Activated T-cell treated with anti-CD3 and anti-CD28 coated beads, Interleukin-2, amount 50 U/mL, for 72 hours (primary cell): ENCODE results near the gene FGD3. TPM values are rescaled to one million over a fixed set of nuclear protein-coding genes. Genes with fewer than 3 reads are reported as not detected.

Experiments
- ATAC-seq, 2 donors: fragments of 150-1000 bp; cut with Tn5 transposase; replicated peaks in 1 of 2; 2 replicates each; pipeline ENCODE4 v1.10.0; 2021; ENCODE audit warnings: moderate library complexity in 2 of 2, mild to moderate bottlenecking in 1 of 2
- DNase-seq, 2 donors: peaks; one replicate each; pipeline ENCODE4 v3.0.0; 2021 to 2022; ENCODE audit warnings: mixed read lengths in 1 of 2
- H3K27ac Mint-ChIP-seq: one replicate; pipeline ENCODE4 v1.8.0; 2022; ENCODE audit warnings: mild to moderate bottlenecking, moderate library complexity, mixed read lengths
- H3K27me3 Mint-ChIP-seq: one replicate; pipeline ENCODE4 v1.8.0; 2022; ENCODE audit warnings: low read depth, mixed read lengths
- H3K36me3 Mint-ChIP-seq, 2 donors: one replicate each; pipeline ENCODE4 v1.8.0; 2022; ENCODE audit warnings: mixed read lengths in 2 of 2, mild to moderate bottlenecking in 1 of 2; ENCODE audit not compliant: insufficient read depth in 2 of 2
- H3K4me1 Mint-ChIP-seq: one replicate; pipeline ENCODE4 v1.8.0; 2022; ENCODE audit warnings: low read depth, mixed read lengths
- H3K4me3 Mint-ChIP-seq, 2 donors: one replicate each; pipeline ENCODE4 v1.8.0; 2022; ENCODE audit warnings: mild to moderate bottlenecking in 2 of 2, mixed read lengths in 2 of 2, moderate library complexity in 2 of 2
- H3K9me3 Mint-ChIP-seq, 2 donors: one replicate each; pipeline ENCODE4 v1.8.0; 2022; ENCODE audit warnings: mixed read lengths in 2 of 2
- total RNA-seq, 2 donors: library from RNA; stranded (reverse); gene quantifications; one replicate each; pipeline ENCODE4 v1.2.3, GENCODE V29; 2022

Gene FGD3
- total RNA-seq, 2 donors from 2014 or later, result 66.2 to 72.9 TPM

DNA sequence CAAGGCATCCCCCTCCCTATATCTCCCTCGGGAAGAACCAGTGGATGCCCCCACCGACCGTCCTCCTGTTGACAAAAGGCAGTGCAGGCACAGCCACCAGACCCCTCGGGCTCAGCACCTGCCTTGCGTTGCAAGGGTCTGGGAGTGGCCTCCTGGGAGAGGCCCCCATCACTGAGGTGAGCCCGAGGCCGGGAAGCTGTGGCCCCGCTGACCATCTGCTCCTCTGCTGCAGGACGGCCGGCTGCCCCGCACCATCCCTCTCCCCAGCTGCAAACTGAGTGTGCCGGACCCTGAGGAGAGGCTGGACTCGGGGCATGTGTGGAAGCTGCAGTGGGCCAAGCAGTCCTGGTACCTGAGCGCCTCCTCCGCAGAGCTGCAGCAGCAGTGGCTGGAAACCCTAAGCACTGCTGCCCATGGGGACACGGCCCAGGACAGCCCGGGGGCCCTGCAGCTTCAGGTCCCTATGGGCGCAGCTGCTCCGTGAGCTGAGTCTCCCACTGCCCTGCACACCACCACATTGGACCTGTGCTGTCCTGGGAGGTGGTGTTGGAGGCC lies 87.9 kb downstream of the FGD3 start:
- Mint-ChIP-seq H3K9me3 (no peaks in the 10 kb centered on the region), H3K27ac (no peak overlapping the region), H3K36me3 (peaks cover 7 to 11% of the 10 kb centered on the region in 2 donors), H3K27me3 (no peaks in the 10 kb centered on the region), H3K4me3 (no peak overlapping the region), H3K4me1 (peaks cover 26% of the 10 kb centered on the region)
- no peak for ATAC-seq
- no peak for DNase-seq

- peaks cover 31% of the 10 kb centered on the region for H3K4me1 Mint-ChIP-seq
Observed at GRCh38 chr9:93035821-93036351, 88.6 kb downstream of the FGD3 start.

GRCh38 chr9:93036887-93037475 lies 89.7 kb downstream of the FGD3 start:
- ATAC-seq, result no peak
- Mint-ChIP-seq H3K27me3 (no peaks in the 10 kb centered on the region), H3K4me1 (peaks cover 37% of the 10 kb centered on the region), H3K27ac (peak overlapping the region; percentile 65), H3K36me3 (peaks cover 0 to 2% of the 10 kb centered on the region in 2 donors), H3K9me3 (no peaks in the 10 kb centered on the region), H3K4me3 (peak overlapping the region in 1 of 2 donors; percentile 25)
- no peak for DNase-seq

More at GRCh38 chr9:93035821-93036351, 88.6 kb downstream of the FGD3 start:
- H3K4me3 Mint-ChIP-seq, result no peak overlapping the region
- H3K27me3 Mint-ChIP-seq, result no peaks in the 10 kb centered on the region
- H3K9me3 Mint-ChIP-seq, result no peaks in the 10 kb centered on the region
- H3K27ac Mint-ChIP-seq, result no peak overlapping the region
- no peak for DNase-seq
- H3K36me3 Mint-ChIP-seq, result peaks cover 3 to 8% of the 10 kb centered on the region in 2 donors
- ATAC-seq, result no peak

DNA sequence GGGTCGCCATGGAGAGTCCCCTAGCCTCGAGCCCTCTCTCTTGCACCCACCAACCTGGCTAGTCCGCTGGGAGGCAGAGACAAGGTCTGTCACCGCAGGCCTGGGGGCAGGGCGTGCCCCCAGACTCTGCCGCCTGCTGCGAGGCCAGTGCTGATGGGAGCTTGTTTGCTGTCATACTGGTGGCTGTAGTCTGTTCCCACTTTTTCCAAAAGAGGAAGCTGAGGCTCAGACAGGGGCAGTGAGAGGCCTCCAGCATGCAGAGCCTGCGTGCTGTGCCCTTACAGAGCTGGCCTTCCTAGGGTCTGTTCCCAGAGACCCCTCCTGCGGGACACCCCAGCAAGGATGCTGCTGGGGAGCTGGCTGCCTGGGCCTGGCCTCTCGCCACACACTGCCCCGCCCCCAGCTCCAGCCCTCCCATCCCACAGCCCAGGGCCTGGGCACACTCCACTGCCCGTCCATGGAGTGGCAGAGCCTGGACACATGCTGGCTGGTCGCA lies 90.2 kb downstream of the FGD3 start:
- Mint-ChIP-seq H3K4me3 (peak overlapping the region in 1 of 2 donors; percentile 25), H3K27me3 (no peaks in the 10 kb centered on the region), H3K9me3 (no peaks in the 10 kb centered on the region), H3K36me3 (no peaks in the 10 kb centered on the region), H3K4me1 (peaks cover 43% of the 10 kb centered on the region), H3K27ac (peak overlapping the region; percentile 65)
- DNase-seq (no peak), ATAC-seq (no peak)

DNA sequence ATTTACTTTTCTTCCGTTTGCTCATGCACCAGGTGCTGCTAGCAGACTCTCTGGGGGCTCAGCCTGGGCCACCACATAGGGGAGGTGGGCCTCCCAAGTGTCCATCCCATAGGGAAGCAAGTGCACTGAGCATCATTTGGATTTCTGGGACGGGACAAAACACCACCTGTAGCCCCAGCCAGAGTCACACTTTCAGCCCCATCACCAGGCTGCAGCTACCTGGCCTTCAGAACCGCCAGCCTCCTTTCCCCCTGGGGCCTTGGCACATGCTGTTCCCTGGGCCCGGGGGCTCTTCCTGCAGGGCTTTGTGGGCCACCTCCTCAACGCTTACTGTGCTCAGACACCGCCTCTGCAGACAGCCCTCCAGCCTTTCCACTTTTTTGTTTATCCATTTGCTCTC lies 91.6 kb downstream of the FGD3 start:
- Mint-ChIP-seq H3K36me3 (peaks cover 0 to 3% of the 10 kb centered on the region in 2 donors), H3K9me3 (no peaks in the 10 kb centered on the region), H3K4me1 (peaks cover 57% of the 10 kb centered on the region), H3K27me3 (no peaks in the 10 kb centered on the region), H3K27ac (peak overlapping the region; percentile 23), H3K4me3 (no peak overlapping the region)
- DNase-seq, result no peak
- ATAC-seq, result no peak

DNA sequence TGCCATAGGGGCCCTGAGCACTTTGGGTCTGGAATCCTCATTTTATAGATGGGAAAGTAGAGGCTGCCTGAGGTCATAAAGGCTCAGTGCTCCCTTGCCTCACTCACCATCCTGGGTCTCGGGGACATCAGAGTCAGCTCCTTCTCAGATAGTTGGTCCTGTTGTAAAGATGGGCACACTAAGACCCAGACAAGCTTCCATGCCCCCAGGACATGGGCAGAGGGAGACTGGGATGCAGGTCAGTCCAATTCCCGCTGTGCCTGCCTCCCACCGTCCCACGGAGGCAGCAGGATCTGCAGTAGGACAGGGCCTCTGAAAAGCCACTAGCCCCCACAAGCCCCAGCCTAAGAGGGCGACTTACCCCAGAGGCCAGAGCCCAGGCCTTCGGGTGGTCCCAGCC lies 92.1 kb downstream of the FGD3 start:
- peaks cover 59% of the 10 kb centered on the region for H3K4me1 Mint-ChIP-seq

DNA sequence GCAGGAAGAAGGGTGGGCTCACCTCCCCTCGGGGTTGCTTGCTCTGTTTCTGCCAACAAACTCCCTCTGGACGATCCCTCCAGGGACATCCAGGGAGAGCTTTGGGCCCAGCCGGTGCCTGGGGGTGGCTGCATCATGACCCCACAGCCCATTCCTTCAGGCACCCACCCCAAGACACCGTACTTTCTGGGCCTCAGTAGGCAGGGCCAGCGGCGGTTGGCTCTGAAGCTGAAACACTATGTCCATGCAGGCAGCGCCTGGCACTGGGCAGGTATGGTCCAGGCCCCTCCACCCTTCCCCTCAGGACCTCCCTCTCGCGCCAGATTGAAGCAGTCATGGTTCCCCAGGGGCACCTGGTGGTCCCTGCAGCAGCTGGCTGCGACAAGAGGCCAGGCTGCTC lies 92.7 kb downstream of the FGD3 start:
- Mint-ChIP-seq H3K27ac (no peak overlapping the region), H3K4me1 (peaks cover 59% of the 10 kb centered on the region), H3K27me3 (no peaks in the 10 kb centered on the region), H3K36me3 (peaks cover 0 to 3% of the 10 kb centered on the region in 2 donors), H3K9me3 (no peaks in the 10 kb centered on the region), H3K4me3 (no peak overlapping the region)
- ATAC-seq (no peak), DNase-seq (no peak)

More for the DNA sequence above, 92.1 kb downstream of the FGD3 start:
- DNase-seq, result no peak
- no peaks in the 10 kb centered on the region for H3K9me3 Mint-ChIP-seq
- no peak for ATAC-seq
- H3K4me3 Mint-ChIP-seq, result no peak overlapping the region
- peak overlapping the region; percentile 23 for H3K27ac Mint-ChIP-seq
- H3K36me3 Mint-ChIP-seq, result peaks cover 0 to 3% of the 10 kb centered on the region in 2 donors
- H3K27me3 Mint-ChIP-seq, result no peaks in the 10 kb centered on the region

GRCh38 chr9:93040409-93040808 lies 93.1 kb downstream of the FGD3 start:
- Mint-ChIP-seq H3K4me1 (peaks cover 59% of the 10 kb centered on the region), H3K4me3 (no peak overlapping the region), H3K36me3 (peaks cover 0 to 3% of the 10 kb centered on the region in 2 donors), H3K9me3 (no peaks in the 10 kb centered on the region), H3K27me3 (no peaks in the 10 kb centered on the region), H3K27ac (no peak overlapping the region)
- DNase-seq, result no peak
- peak in 1 of 2 donors; percentile 4 for ATAC-seq

GRCh38 chr9:93041108-93041802 lies 93.9 kb downstream of the FGD3 start:
- no peak for DNase-seq
- Mint-ChIP-seq H3K4me1 (peaks cover 55% of the 10 kb centered on the region), H3K27ac (no peak overlapping the region), H3K4me3 (no peak overlapping the region), H3K36me3 (peaks cover 0 to 3% of the 10 kb centered on the region in 2 donors), H3K27me3 (no peaks in the 10 kb centered on the region), H3K9me3 (no peaks in the 10 kb centered on the region)
- peak; percentile 7 to 27 for ATAC-seq

DNA sequence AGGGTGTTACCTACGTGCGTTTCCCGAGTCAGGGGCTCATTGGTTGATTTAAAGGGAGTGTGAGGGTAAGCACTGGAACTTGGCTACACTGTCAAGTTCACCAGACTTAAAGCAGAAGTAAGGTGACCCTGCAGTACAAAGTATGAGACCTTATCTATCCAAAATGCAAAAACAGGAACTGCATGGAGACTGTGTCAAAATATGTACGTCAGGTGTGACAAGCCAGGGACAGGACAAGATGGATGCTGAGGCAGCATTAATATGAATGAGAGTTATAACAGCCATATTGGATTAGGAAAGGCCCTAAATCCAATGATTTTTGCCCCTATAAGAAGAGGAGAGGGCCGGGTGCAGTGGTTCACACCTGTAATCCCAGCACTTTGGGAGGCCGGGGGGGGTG lies 95.8 kb downstream of the FGD3 start:
- Mint-ChIP-seq H3K4me3 (no peak overlapping the region), H3K36me3 (peaks cover 0 to 3% of the 10 kb centered on the region in 2 donors), H3K4me1 (peaks cover 40% of the 10 kb centered on the region), H3K27me3 (no peaks in the 10 kb centered on the region), H3K9me3 (no peaks in the 10 kb centered on the region), H3K27ac (no peak overlapping the region)
- ATAC-seq, result no peak
- no peak for DNase-seq

GRCh38 chr9:93045521-93045920 lies 98.2 kb downstream of the FGD3 start:
- no peak overlapping the region for H3K4me3 Mint-ChIP-seq

GRCh38 chr9:93048566-93049448 lies 101.5 kb downstream of the FGD3 start:
- H3K27ac Mint-ChIP-seq, result no peak overlapping the region
- no peaks in the 10 kb centered on the region for H3K36me3 Mint-ChIP-seq
- H3K4me1 Mint-ChIP-seq, result peaks cover 17% of the 10 kb centered on the region
- H3K9me3 Mint-ChIP-seq, result no peaks in the 10 kb centered on the region
- DNase-seq, result no peak
- no peak overlapping the region for H3K4me3 Mint-ChIP-seq
- H3K27me3 Mint-ChIP-seq, result no peaks in the 10 kb centered on the region
- ATAC-seq, result peak; percentile 33 to 34

More at GRCh38 chr9:93045521-93045920, 98.2 kb downstream of the FGD3 start:
- ATAC-seq (no peak), DNase-seq (no peak)
- H3K27me3 Mint-ChIP-seq, result no peaks in the 10 kb centered on the region
- no peak overlapping the region for H3K27ac Mint-ChIP-seq
- H3K36me3 Mint-ChIP-seq, result peaks cover 0 to 3% of the 10 kb centered on the region in 2 donors
- no peaks in the 10 kb centered on the region for H3K9me3 Mint-ChIP-seq
- peaks cover 40% of the 10 kb centered on the region for H3K4me1 Mint-ChIP-seq
